GM18499 (cell line): ENCODE results near the gene SCN1A.
"Not testable (repeated sequence)": the region's sequence is repeated elsewhere in the genome, so short reads cannot be mapped to it uniquely, and the experiment has no call there.

Experiments
- ATAC-seq: cut with Tn5 transposase; IDR thresholded peaks from one replicate; pipeline ENCODE4 v1.9.1; 2021; ENCODE audit warnings: moderate number of reproducible peaks; ENCODE audit not compliant: insufficient read depth, unreplicated experiment

SCN1A gene

DNA sequence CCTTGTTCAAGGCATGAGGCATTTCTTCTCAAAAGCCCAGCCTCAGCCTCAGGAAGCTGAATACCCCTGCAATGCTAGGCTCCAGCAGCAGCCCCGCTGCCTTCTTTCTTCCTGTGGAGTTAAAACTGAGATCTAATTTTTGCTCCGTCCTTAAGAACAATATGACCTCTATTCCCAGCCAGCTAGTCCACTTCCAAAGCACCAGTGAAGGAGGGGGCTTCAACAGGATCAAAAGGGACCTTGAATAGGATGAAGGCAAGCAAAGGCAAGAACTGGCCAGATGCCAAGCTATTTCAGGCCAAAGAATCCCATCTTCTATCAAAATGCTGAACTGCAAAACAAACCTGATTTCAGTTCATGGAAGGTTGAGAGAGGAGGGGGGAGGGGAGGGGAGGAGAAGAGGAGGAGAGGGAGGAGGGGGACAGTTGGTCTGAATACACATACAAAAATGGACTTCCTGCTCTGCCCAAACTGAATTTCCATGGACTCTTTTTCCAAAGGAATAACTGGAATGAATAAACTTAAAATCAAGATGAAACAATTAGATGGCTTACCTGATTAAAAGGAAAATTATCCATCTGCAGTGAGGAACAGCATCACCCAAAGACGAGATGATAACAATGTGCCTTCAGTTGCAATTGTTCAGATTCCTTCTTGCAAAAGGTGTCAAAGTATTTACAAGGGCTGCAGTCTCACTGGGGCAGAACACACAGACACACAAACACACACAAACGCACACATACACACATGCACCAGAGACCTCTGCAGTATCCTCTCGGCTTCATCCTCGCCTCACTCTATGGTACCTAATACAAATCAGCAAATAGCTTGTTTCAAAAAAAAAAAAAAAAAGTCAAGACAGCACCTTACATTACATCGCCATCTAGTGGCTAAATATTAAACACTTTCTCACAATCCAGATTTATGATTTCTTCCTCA, at the start of gene SCN1A:
SCN1A (minus strand) TSS at position 804 of the 939 bp plus-strand sequence. CDS start 54,399 bp downstream, outside the sequence.
- ATAC-seq = no peak

- ATAC-seq = no peak
Measured at GRCh38 chr2:166173263-166173662, 45.4 kb upstream of the SCN1A start.

DNA sequence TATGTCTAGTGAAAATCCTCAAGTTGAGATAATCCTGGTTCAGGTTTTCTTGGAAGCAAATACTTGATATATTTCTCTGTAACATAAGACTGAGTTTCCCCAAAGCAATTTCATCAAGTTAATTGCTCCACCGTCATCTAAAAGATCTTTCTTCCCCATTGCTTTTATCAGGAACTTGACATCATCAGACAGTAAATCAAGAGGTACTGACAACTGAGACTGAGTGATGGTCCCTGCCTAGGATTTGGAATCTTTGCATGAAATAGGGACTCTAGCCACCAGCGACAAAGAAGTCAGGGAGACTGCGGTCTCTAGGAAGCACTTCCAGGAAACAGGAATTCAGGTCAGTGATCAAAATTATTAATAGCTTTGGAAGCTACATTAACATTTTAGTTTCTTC, 43.4 kb upstream of the SCN1A start:
- ATAC-seq = no peak

GRCh38 chr2:166170356-166170755, 42.5 kb upstream of the SCN1A start:
- ATAC-seq = peak; percentile 89

DNA sequence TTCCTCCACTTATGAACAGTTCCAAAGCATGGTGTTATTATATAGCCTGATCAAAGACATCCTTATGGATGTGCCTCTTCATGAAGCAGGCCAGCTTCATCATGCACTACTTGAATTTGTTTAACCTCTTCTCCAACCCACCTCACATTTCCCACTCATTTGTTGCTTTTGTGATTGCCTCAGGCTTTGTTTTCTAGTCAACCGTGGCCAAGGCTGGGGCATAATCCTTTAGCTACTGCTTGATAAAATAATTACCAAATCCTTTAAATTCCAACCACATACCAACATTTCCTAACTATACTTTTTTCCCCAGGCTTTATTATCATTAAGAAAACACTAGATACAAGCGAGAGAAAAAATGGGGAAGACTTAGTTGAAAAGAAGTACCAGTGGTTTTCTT, 39.6 kb upstream of the SCN1A start:
- no peak for ATAC-seq

- ATAC-seq = no peak
Measured at GRCh38 chr2:166163775-166164174, 36.0 kb upstream of the SCN1A start.

GRCh38 chr2:166158546-166158945, 30.7 kb upstream of the SCN1A start:
- no peak for ATAC-seq

DNA sequence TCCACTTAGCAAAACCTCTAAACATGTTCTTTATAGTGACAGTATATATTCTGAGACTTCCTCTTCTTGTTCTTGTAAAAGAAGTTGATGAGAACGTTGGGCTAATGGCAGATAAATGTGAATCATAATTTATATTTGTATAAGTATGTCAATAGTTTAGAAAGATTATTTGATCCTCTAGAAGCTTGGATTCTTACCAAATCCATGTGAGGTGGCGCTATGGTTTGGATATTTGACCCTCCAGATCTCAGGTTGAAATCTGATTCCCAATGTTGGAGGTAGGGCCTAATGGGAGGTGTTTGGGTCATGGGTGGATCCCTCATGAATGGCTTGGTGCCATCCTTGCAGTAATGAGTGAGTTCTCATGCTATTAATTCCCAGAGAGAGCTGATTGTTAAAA, 29.8 kb upstream of the SCN1A start:
- ATAC-seq = no peak

DNA sequence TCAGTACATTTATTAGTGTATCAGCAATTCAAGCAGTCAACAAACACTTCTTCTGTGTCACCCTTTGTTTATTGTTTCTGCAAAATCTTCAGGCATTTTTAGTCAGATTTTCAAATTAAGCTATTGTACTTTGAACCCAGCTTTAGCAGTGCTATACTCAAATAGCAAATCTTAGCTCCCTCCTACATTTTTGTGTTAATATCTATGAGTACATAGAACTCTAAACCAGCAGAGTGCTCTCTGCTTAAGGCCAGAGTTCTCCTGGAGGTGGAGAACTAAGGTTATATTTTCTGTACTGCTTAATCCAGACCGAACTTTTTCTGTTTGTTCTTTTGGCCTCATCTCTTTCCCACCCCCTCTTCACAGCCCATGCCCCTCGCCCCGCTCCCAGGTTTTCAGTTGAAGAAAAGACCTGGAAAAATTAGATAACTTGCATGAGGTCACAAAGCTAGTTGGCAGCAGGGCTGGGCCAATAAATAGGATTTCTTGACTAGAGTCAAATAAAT, 29.2 kb upstream of the SCN1A start:
- ATAC-seq = no peak

DNA sequence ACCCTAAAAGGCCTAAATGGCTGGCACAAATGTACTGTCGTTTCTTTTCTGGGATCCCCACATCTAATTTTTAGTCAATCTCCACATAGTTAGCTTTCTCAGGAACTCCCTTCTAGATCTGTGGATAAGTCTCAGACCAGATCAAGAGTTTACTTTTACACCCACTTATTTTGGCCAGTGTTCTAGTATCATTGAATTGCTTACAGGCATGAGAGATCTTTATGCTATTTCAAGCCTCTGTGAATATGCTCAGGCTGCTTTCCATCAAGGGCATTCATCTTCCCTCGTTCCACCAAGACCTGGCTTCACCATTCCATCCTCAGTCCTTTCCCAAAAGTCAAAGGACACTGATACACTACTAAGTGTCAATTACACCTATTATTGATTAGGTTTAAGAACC, 27.8 kb upstream of the SCN1A start:
- ATAC-seq = no peak

- no peak for ATAC-seq
Measured at GRCh38 chr2:166154685-166155338, 27.0 kb upstream of the SCN1A start.

GRCh38 chr2:166152064-166152463, 24.2 kb upstream of the SCN1A start:
- ATAC-seq = no peak

- no peak for ATAC-seq
Measured at GRCh38 chr2:166148500-166149400, 20.9 kb upstream of the SCN1A start.

GRCh38 chr2:166147883-166148282, 20.1 kb upstream of the SCN1A start:
- ATAC-seq = no peak

- ATAC-seq = no peak
Measured at GRCh38 chr2:166144071-166144470, 16.3 kb upstream of the SCN1A start.

DNA sequence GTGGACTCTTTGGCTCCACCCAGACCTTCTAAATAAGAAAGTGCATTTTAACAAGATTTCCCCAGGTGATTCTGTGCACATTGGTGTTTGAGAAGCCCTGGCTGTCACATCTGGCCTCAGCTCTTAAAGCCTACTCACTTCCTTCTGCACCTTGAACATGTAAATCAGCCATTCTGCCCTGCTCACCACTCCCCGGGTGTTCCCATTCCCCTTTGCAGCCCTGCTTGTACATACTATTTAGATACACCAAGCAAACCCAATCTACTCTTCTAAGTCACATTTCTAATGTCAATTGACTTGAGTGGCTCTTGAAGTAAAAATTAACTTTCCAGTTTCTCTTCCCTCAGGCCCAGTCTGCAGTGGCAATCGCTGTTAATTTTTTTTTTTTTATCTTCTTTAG, 13.1 kb upstream of the SCN1A start:
- no peak for ATAC-seq

DNA sequence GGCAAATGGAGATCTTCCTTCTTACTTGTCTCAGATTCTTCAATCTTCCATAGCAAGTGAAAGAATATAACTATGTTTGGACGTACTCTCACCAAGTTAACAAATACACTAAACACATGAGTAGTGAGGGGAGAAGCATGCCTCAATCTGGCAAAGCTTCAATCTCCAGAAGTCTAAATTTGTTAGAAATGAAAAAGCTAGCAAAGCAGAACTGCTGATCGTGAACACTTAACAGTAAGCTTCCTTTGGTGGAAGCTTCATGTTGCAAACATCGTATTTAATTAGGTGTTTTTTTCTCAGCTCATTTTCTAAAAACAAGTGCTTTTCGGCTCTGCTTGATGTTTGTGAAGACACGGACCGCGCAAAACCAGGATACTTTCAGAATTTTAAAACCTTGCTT, 12.7 kb upstream of the SCN1A start:
- no peak for ATAC-seq

GRCh38 chr2:166139479-166139878, 11.7 kb upstream of the SCN1A start:
- not testable (repeated sequence) for ATAC-seq

- ATAC-seq = no peak
Measured at GRCh38 chr2:166138667-166139066, 10.8 kb upstream of the SCN1A start.

DNA sequence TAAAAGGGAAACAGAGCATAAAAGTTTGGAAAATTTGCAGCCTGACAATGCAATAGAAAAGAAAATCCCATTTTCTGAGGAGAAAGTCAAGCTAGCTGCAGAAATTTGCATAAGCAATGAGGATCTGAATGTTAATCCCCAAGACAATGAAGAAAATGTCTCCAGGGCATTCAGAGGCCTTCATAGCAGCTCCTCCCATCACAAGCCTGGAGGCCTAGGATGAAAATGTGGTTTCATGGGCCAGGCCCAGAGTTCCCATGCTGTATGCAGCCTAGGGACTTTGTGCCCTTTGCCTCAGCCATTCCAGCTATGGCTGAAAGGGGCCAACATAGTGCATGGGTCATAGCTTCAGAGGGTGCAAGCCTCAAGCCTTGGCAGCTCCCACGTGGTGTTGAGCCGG, 10.3 kb upstream of the SCN1A start:
- ATAC-seq = no peak
